DMS 273 treated with DMSO at 0.1 percent for 48 hours (cell line): ENCODE measurements around the gene TBX4.

Experiments
- DNase-seq: peaks from one replicate; lab custom pipeline; 2025; lab: John Stamatoyannopoulos, UW

The TBX4 gene

GRCh38 chr17:61452301-61453290, at the start of gene TBX4:
Gene TBX4, plus strand, starts transcription at chr17:61452422. Its CDS starts 4,069 bp downstream, at chr17:61456491.
- DNase-seq = no peak

GRCh38 chr17:61402978-61403800, 49.0 kb upstream of the TBX4 start:
- peak; percentile 49 for DNase-seq

- DNase-seq = no peak
These were observed 48.2 kb upstream of the TBX4 start for GRCh38 chr17:61403801-61404662.

DNA sequence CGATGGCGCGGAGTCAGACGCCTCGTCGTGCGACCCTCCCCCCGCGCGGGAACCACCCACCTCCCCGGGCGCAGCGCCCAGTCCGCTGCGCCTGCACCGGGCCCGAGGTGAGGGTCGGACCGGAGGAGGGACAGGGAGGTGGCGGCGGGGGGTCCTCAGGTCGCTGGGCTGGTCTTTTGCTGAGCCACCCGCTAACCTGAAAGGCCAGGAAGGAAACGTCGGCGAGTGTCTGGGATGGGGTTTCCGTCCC, 47.6 kb upstream of the TBX4 start:
- no peak for DNase-seq

GRCh38 chr17:61404913-61405685, 47.1 kb upstream of the TBX4 start:
- DNase-seq = no peak

DNA sequence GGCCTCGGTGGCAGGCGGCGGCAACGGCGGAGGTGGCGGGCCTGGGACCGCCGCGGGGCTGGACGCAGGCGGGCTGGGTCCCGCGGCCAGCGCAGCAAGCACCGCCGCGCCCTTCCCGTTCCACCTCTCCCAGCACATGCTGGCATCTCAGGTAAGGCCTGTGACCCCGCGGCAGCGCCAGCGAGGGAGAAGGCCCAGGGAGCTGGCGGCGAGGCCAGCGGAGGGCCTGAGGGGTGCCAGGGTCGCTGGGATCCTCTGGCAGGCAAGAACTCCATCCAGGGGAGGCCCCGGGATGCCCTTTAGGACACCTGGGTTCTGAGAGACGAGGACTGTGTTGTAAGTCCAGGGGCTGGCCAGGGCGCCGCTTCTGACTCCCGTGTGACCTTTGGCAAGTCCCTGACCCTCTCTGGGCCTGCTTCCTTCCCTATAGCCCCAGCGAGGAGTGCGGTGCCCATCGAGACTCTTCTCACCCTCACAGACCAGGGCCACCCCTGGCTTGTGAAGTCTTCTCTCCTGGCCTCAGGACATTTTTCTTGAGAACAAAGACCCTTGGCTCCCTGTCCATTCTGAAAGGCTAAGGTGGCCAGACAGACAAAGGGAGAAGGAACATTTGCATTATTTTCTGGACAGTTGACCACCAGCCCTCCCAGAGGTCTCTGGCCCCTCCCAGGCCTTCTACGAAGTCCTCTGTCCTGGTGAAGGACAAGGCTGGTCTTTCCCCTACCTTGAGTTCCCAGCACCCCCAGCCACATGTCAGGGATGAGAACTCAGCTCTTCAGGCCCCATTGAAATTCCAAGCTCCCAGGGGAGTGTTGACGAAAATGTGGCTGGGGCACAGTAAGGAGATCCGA, 46.3 kb upstream of the TBX4 start:
- DNase-seq = no peak

GRCh38 chr17:61406537-61406845, 45.7 kb upstream of the TBX4 start:
- no peak for DNase-seq

DNA sequence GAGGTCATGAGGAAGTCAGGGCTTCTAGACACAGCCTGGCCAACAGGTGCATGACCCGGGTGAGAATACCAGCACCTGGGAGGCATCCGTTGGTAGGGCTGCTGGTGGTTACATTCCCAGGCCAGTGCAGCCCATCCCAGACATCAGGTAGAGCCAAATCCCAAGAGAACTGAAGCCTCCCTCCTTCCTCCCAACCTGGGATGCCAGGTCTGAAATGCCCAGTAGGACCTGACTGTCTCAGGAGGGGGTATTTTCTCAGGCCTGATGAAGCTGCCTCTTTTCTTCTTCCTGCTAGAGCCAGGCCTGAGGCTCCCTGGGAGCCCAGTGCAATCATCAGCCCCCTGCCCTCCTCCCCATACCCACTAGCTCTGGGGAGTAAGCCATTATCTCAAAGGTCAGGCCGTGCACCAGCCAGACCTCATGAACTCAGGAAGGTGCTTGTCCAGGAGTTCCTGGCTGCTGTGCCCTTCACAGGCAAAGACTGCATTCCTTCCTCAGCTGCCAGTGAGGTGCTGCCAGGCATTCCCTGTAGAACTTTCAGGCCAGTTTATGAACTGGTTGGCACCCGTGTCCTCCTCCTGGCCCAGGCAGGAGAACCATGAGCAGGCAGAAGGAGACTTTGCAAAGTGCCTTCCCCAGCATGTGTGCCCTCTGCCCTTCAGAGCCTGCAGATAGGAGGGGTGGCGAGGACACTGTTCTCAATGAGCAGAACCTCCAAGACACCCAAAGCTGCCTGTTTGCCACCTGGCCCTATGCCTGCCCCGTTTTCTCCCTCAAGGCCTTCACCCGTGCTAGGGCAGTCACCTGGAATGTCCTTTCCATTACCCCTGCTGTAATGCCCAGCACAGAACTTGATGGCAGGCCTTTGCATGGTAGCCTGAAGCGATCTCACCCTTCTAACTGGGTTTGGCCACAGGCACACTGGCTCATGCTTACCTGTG, 45.0 kb upstream of the TBX4 start:
- no peak for DNase-seq

DNA sequence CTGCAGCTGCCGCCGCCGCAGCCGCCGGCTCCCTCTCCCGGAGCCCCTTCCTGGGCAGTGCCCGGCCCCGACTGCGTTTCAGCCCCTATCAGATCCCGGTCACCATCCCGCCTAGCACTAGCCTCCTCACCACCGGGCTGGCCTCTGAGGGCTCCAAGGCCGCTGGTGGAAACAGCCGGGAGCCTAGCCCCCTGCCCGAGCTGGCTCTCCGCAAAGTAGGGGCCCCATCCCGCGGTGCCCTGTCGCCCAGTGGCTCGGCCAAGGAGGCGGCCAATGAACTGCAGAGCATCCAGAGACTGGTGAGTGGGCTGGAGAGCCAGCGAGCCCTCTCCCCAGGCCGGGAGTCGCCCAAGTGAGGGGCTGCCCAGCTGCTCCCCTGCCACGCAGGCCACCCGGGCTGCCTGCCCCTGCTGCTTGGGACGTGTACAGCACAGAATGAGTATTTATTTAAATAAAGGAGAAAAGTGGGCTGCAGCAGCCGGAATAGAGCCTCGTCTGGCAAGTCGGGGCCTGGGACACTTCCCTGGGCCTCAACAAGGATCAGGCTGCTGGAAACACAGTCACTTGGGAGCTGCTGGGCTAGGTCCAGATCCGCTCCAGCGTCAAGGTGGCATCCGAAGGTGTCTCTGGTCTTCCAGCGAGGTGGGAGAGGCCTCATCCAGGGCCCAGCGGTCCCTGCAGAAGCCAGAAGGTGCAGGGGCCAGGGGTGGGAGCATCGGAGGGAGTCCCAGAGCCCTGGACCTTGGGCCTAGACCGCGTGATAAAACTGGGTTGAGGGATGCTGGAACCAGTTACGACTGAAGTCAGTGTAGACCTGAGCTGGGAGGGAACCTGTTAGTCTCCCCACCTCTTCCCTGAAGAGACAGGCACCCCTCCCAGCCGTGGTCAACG, 43.8 kb upstream of the TBX4 start:
- DNase-seq = no peak

DNA sequence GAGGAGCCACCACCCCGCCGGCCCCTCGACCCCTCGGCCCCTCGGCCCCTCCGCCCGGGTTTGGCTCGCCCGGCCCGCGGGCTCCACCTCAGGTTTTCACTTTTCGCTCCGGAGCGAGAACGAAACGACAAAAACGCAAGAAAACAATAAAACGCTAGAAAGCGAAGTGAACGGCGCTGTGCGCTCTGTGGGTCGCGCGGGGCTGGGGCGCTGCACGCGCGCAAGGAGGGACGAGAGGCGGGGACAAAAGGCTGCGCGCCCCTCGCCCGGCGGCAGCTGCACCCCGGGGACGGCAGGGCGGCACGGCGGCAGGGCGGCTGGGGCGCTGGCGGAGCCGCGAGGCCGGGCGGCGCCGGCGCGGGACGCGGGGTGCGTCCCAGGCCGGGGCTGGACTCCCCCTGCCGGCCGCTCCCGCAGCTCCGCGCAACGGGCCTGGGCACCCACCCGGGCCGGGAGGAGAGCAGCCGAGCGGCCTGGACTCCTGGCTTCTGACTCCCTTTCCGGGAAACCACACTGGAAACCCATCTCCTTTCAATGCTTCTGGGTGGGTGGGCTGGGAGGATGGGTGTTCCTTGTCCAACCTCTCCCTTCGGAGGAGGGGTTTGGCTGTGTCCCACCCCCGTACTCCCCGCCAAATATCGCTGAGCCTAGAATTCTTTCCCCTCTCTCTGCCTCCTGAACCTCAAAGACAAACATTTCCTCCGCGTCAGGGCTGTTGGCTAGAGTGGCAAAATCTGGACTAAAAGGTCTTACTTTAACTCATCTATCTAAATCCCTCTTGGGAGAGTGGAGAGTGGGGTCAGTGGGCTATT, 42.7 kb upstream of the TBX4 start:
- peak; percentile 28 for DNase-seq

GRCh38 chr17:61410141-61411010, 41.8 kb upstream of the TBX4 start:
- DNase-seq = no peak

GRCh38 chr17:61411011-61411260, 41.3 kb upstream of the TBX4 start:
- DNase-seq = no peak

DNA sequence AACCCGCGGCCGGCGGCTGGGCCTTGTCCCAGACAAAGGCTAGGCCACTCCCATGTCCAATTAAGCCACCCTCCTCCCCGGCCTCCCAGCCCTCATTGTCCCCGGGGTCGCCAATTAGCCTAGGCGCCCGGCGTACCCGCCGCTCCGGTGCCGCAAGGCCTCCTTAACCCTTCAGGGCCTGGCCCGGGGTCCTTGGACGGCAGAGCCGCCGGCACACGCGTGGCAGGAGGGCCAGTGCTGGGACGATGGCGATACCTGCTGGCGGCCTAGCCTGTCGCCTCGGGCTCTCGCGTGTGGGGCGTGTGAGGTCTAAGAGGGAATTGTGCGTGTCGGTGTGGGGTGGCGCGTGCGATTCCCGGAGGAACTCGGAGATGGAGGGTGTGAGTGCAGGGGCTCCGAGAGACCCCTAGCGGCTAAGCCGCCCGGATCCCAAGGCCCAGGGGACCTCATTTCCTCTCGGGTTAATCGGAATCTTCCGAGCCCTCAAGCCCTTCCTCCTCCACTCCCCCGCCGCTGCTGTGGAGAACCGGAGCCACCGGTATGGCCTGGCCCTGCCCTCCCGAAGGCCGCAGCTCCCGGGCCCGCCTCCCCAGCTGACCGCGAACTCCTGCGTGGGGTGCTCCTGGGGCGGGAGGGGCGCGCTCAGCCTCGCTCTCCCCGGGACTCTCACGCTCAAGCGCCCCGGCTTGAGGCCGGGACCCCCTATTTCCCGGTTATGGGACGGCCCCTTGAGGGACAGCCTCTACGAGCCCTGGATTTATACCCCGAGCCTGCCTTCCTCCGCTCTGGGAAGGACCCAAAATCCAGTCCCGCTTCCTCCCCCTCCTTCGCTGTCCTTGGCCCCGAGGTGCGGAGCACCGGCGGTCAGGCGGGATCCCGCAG, 40.7 kb upstream of the TBX4 start:
- no peak for DNase-seq

DNA sequence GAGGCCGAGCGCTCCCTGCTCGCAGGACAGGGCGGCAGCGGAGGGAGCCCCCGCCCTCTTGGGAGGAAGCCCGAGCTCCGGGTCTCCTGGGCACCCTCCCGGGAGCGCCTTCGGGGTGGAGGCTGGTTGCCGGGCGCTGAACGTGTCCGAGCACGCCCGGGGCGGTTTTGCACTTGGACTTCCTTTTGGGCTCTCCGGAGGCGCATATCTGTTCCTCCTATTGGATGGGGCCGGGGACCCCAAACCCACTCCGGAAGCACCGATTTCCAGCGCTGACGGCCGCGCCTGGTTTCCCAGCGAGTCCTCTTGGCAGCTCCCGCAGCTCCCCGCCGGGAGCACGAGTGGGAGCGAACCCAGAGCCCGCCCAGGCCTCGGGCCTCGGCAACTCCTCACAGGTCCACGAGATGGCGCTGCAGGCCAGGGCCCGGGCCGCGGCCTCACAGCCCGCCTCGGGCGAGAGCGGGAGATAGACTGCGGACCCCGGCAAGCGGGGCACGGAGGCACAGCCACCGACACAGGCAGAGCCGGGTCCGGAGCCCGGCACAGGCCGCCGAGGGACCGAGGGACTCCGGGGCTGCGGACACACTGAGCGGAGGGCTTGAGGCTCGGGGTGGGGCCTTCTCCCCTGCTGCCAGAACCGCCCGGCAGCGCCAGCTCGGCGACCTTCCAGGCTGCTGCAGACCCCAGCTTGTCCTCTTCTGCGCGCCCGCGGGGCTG, 39.9 kb upstream of the TBX4 start:
- DNase-seq = no peak
